ENCODE data around the gene GOLIM4. TPM values are rescaled to one million over a fixed set of nuclear protein-coding genes. Genes with fewer than 3 reads are reported as not detected.

GOLIM4 gene, protein sequence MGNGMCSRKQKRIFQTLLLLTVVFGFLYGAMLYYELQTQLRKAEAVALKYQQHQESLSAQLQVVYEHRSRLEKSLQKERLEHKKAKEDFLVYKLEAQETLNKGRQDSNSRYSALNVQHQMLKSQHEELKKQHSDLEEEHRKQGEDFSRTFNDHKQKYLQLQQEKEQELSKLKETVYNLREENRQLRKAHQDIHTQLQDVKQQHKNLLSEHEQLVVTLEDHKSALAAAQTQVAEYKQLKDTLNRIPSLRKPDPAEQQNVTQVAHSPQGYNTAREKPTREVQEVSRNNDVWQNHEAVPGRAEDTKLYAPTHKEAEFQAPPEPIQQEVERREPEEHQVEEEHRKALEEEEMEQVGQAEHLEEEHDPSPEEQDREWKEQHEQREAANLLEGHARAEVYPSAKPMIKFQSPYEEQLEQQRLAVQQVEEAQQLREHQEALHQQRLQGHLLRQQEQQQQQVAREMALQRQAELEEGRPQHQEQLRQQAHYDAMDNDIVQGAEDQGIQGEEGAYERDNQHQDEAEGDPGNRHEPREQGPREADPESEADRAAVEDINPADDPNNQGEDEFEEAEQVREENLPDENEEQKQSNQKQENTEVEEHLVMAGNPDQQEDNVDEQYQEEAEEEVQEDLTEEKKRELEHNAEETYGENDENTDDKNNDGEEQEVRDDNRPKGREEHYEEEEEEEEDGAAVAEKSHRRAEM
- total RNA-seq (2022; extraction: Qiagen RNA extraction; ENCODE audit: low read depth) = 14.0 to 19.5 TPM (median 18.5 TPM) in 5 replicates

DNA sequence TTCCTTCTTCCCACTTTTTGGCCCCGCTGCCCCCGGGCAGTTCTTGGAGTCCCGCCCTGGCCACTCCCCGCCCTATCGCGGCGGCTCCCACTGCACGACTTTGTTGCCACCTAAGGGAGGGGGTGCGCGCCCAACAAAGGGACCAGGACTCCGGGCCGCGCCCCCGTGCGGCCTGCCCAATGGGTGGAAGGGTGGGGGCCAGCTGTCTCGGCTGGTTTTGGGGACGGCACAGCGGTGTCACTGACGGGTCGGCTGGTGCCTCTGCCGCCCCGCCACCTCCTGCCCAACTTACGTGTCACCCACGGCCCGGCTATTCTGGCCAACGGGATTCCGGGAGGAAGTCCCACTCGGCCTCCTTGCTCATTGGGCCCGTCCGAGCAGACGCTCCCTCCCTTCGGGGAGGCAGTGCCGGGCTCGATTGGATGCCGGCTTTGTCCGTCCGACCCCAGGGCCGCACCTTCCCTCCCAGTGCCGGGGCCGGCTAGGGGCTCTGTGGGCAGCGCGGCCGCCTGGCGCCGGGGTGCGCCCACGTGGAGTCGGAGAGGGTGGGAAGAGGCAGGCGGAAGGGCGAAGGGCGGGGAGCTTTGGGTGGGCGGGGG, at the start of gene GOLIM4:
Gene GOLIM4, minus strand, starts transcription at position 314 of the 599 bp plus-strand sequence. CDS start 639 bp downstream, outside the sequence.

